ENCODE results near the gene DCAF6. TPM values are rescaled to one million over a fixed set of nuclear protein-coding genes. Genes with fewer than 3 reads are reported as not detected.

The DCAF6 gene
- total and polyA plus RNA-seq, 3 experiments from 2014 or later = 15.4 to 24.9 (median 24.8) TPM

GRCh38 chr1:168065506-168065905 is 129.0 kb downstream of the DCAF6 start:
- Histone ChIP-seq H3K4me3 (ENCODE audit: low read length) (no peak overlapping the region), H3K36me3 (ENCODE audit: insufficient read depth, low read length) (peaks cover 10% of the 10 kb centered on the region), H3K27me3 (ENCODE audit: insufficient read depth, low read length, poor library complexity, severe bottlenecking) (no peaks in the 10 kb centered on the region), H3K4me1 (ENCODE audit: insufficient read depth, low read length) (no peaks in the 10 kb centered on the region), H3K27ac (ENCODE audit: low read depth, low read length) (no peak overlapping the region), H3K9me3 (ENCODE audit: low read length) (no peaks in the 10 kb centered on the region)
- H3K27me3 Mint-ChIP-seq = no peaks in the 10 kb centered on the region
- peaks cover 0 to 3% (median 0%) of the 10 kb centered on the region in 3 donors for H3K4me1 Mint-ChIP-seq
- peak overlapping the region in 1 of 8 donors; percentile 47 for H3K27ac Mint-ChIP-seq
- ChIA-PET CTCF (interaction anchor here (1.6 kb wide), 1 partner anchor 17 kb away, joined by 6 read pairs; no protein-coding TSS in a partner anchor), POLR2A (no interaction called here)
- no peaks in the 10 kb centered on the region for H3K9me3 Mint-ChIP-seq
- no peak overlapping the region for H3K4me3 Mint-ChIP-seq
- H3K36me3 Mint-ChIP-seq = peaks cover 0 to 53% (median 29%) of the 10 kb centered on the region in 3 donors
- no peak for DNase-seq

GRCh38 chr1:168069384-168069783 is 132.9 kb downstream of the DCAF6 start:
- POLR2A ChIA-PET = no interaction called here
- Histone ChIP-seq H3K36me3 (ENCODE audit: insufficient read depth, low read length) (peaks cover 16% of the 10 kb centered on the region), H3K4me3 (ENCODE audit: low read length) (no peak overlapping the region), H3K9me3 (ENCODE audit: low read length) (no peaks in the 10 kb centered on the region), H3K27me3 (ENCODE audit: insufficient read depth, low read length, poor library complexity, severe bottlenecking) (no peaks in the 10 kb centered on the region), H3K27ac (ENCODE audit: low read depth, low read length) (no peak overlapping the region), H3K4me1 (ENCODE audit: insufficient read depth, low read length) (no peaks in the 10 kb centered on the region)
- Mint-ChIP-seq H3K36me3 (peaks cover 3 to 70% (median 38%) of the 10 kb centered on the region in 3 donors), H3K27me3 (no peaks in the 10 kb centered on the region), H3K27ac (no peak overlapping the region), H3K4me3 (no peak overlapping the region), H3K4me1 (no peaks in the 10 kb centered on the region), H3K9me3 (no peaks in the 10 kb centered on the region)
- no peak for DNase-seq
- CTCF ChIA-PET = no interaction called here

GRCh38 chr1:168079761-168080160 is 143.3 kb downstream of the DCAF6 start:
- no peaks in the 10 kb centered on the region for H3K9me3 ChIP-seq (ENCODE audit: low read length)
- no peak overlapping the region for H3K27ac ChIP-seq (ENCODE audit: low read depth, low read length)
- peaks cover 6% of the 10 kb centered on the region for H3K36me3 ChIP-seq (ENCODE audit: insufficient read depth, low read length)
- Mint-ChIP-seq H3K27ac (peak overlapping the region in 2 of 8 donors; percentile 17 to 70), H3K9me3 (no peaks in the 10 kb centered on the region), H3K4me3 (no peak overlapping the region), H3K36me3 (peaks cover 3 to 31% (median 14%) of the 10 kb centered on the region in 3 donors), H3K27me3 (no peaks in the 10 kb centered on the region), H3K4me1 (peaks cover 0 to 4% (median 3%) of the 10 kb centered on the region in 3 donors)
- H3K4me1 ChIP-seq (ENCODE audit: insufficient read depth, low read length) = no peaks in the 10 kb centered on the region
- CTCF ChIA-PET = interaction anchor here (1.3 kb wide), 1 partner anchor 479 kb away, joined by 3 read pairs; no protein-coding TSS in a partner anchor
- POLR2A ChIA-PET = no interaction called here
- H3K4me3 ChIP-seq (ENCODE audit: low read length) = no peak overlapping the region
- H3K27me3 ChIP-seq (ENCODE audit: insufficient read depth, low read length, poor library complexity, severe bottlenecking) = no peaks in the 10 kb centered on the region
- DNase-seq = no peak

GRCh38 chr1:168081373-168082007 is 145.0 kb downstream of the DCAF6 start:
- POLR2A ChIA-PET = no interaction called here

DNA sequence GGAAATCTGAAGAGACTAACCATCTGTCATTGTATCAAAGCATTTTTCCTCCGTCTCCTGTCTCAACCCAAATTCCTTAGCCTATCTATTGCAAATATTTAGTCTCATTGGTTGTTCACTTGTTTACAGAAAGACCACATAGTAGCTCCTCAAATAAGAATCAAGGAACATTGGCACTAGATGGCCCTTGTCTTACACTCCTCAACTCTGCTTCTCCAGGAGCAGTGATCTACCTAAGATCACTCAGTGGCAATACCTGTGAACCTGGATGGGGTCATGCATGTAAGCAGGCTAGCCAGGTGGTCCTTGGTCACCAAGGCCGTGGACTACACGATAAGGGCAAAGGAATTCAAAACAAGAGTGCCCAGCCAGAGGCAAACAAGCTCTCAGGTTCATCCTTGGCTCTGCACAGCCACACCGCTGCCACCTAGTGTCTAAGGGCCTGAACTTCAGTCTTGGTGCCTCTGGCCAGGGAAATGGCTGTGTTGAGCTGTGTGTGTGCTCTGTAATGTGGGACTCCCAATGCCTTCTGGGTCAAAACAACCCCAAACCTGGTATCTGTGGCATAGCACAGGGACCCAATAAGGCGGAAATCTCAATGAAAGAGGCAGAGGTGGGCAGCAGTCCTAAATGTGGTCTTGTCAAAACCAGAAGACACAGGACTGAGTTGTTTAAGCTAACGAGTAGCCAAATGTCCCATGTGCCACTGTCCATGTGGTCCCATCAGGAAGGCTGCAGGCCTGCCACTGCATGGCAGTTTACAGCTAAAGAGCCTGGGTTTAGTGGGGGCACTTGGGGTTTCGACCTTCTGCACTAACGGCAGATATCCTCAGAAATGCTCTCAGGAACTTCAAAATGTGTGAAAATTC is 145.8 kb downstream of the DCAF6 start:
- CTCF ChIA-PET = interaction anchor here (0.5 to 2.0 kb wide), 16 partner anchors 10 to 386 kb away, joined by 3 to 10 read pairs (median 4); partner anchors contain the start of genes DCAF6 and MPC2

More at GRCh38 chr1:168081373-168082007, 145.0 kb downstream of the DCAF6 start:
- H3K4me3 Mint-ChIP-seq = no peak overlapping the region
- H3K36me3 ChIP-seq (ENCODE audit: insufficient read depth, low read length) = no peaks in the 10 kb centered on the region
- CTCF ChIA-PET = interaction anchor here (0.5 to 2.0 kb wide), 15 partner anchors 10 to 481 kb away, joined by 3 to 10 read pairs (median 5); partner anchors contain the start of genes DCAF6 and MPC2
- H3K9me3 ChIP-seq (ENCODE audit: low read length) = no peaks in the 10 kb centered on the region
- no peak overlapping the region for H3K27ac ChIP-seq (ENCODE audit: low read depth, low read length)
- H3K4me1 ChIP-seq (ENCODE audit: insufficient read depth, low read length) = no peaks in the 10 kb centered on the region
- H3K27me3 ChIP-seq (ENCODE audit: insufficient read depth, low read length, poor library complexity, severe bottlenecking) = no peaks in the 10 kb centered on the region
- no peaks in the 10 kb centered on the region for H3K27me3 Mint-ChIP-seq
- H3K36me3 Mint-ChIP-seq = peaks cover 3 to 15% (median 4%) of the 10 kb centered on the region in 3 donors
- no peaks in the 10 kb centered on the region for H3K9me3 Mint-ChIP-seq
- peaks cover 0 to 4% (median 3%) of the 10 kb centered on the region in 3 donors for H3K4me1 Mint-ChIP-seq
- H3K4me3 ChIP-seq (ENCODE audit: low read length) = no peak overlapping the region
- no peak for DNase-seq
- peak overlapping the region in 5 of 8 donors; percentile 33 to 77 (median 63) for H3K27ac Mint-ChIP-seq

DNA sequence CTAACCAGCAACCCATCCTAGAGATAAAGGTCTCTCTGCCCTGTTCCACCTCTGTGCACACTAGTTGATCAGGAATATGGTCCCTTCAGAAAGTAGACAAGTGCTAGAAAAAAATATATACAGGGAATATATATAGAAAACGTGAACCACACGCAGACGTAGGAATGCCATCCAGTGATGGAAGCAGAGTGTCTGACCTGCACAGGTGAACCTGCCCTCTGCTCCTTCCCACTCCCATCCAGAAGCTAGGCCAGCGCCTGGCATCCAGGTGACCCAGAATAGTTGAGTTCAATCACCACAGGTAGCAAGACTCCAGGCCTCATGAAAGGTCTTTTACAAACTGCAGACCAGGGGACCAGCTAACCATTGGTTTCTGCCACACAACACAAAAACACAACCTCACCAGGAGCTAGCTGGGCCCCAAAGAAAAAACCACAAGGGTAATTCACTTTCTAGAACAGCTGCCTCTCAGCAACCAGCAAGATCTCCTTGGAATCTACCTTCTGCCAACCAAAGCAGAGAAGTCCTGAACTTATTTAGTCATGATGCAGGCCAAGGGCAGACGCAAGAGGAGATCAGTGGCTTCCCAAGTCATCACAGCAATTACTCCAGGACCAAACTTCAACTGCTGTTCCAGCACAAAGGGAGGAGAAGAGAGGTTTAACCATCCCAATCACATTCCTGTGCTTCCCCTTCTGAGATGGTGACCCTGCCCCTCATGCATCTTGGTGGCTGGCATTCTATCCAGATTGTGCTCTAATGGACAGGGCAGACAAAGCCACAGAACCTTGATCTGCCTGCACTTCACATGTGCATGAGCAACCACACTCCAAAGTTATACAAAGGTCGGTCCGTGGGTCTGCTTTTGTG is 147.2 kb downstream of the DCAF6 start:
- DNase-seq = no peak
- CTCF ChIA-PET = interaction anchor here (1.2 to 2.0 kb wide), 3 partner anchors 9 to 19 kb away, joined by 3 to 8 read pairs (median 4); no protein-coding TSS in a partner anchor
- Mint-ChIP-seq H3K27me3 (peaks cover 0 to 4% of the 10 kb centered on the region in 2 donors), H3K27ac (no peak overlapping the region), H3K4me1 (peaks cover 0 to 4% (median 3%) of the 10 kb centered on the region in 3 donors), H3K36me3 (peaks cover 0 to 1% (median 0%) of the 10 kb centered on the region in 3 donors), H3K4me3 (no peak overlapping the region), H3K9me3 (no peaks in the 10 kb centered on the region)
- no peaks in the 10 kb centered on the region for H3K9me3 ChIP-seq (ENCODE audit: low read length)
- no peaks in the 10 kb centered on the region for H3K27me3 ChIP-seq (ENCODE audit: insufficient read depth, low read length, poor library complexity, severe bottlenecking)
- no peak overlapping the region for H3K4me3 ChIP-seq (ENCODE audit: low read length)
- no peaks in the 10 kb centered on the region for H3K4me1 ChIP-seq (ENCODE audit: insufficient read depth, low read length)
- POLR2A ChIA-PET = interaction anchor here (0.6 kb wide), 1 partner anchor 98 kb away, joined by 3 read pairs; no protein-coding TSS in a partner anchor
- no peak overlapping the region for H3K27ac ChIP-seq (ENCODE audit: low read depth, low read length)
- no peaks in the 10 kb centered on the region for H3K36me3 ChIP-seq (ENCODE audit: insufficient read depth, low read length)

More for the DNA sequence above, 145.8 kb downstream of the DCAF6 start:
- Histone ChIP-seq H3K36me3 (ENCODE audit: insufficient read depth, low read length) (no peaks in the 10 kb centered on the region), H3K9me3 (ENCODE audit: low read length) (no peaks in the 10 kb centered on the region), H3K4me1 (ENCODE audit: insufficient read depth, low read length) (no peaks in the 10 kb centered on the region), H3K27ac (ENCODE audit: low read depth, low read length) (no peak overlapping the region), H3K4me3 (ENCODE audit: low read length) (no peak overlapping the region), H3K27me3 (ENCODE audit: insufficient read depth, low read length, poor library complexity, severe bottlenecking) (no peaks in the 10 kb centered on the region)
- Mint-ChIP-seq H3K27me3 (no peaks in the 10 kb centered on the region), H3K4me1 (peaks cover 0 to 4% (median 3%) of the 10 kb centered on the region in 3 donors), H3K9me3 (no peaks in the 10 kb centered on the region), H3K36me3 (peaks cover 0 to 8% (median 0%) of the 10 kb centered on the region in 3 donors), H3K27ac (peak overlapping the region in 3 of 8 donors; percentile 23 to 64 (median 45)), H3K4me3 (no peak overlapping the region)
- peak; percentile 34 to 70 (median 41) for DNase-seq
- POLR2A ChIA-PET = interaction anchor here (0.6 to 0.7 kb wide), 2 partner anchors 100 to 482 kb away, joined by 3 read pairs; no protein-coding TSS in a partner anchor
